Measurements from ENCODE around the gene FAM216B. TPM values are rescaled to one million over a fixed set of nuclear protein-coding genes. Genes with fewer than 3 reads are reported as not detected.
"Not testable (repeated sequence)": the region's sequence is repeated elsewhere in the genome, so short reads cannot be mapped to it uniquely, and the experiment has no call there.

FAM216B gene
- total RNA-seq, 6 experiments from 2014 or later = not detected

GRCh38 chr13:42812316-42812715 is 30.9 kb downstream of the FAM216B start:
- H3K4me3 Mint-ChIP-seq = no peak overlapping the region
- H3K4me1 Mint-ChIP-seq (ENCODE audit: low read depth) = peaks cover 38% of the 10 kb centered on the region
- no peaks in the 10 kb centered on the region for H3K9me3 Mint-ChIP-seq
- 0 out of 2 replicates have a peak, but pooled peaks cover 4% of the 10 kb centered on the region for H3K36me3 Mint-ChIP-seq (ENCODE audit: low read depth)
- peaks cover 1% of the 10 kb centered on the region for H3K27me3 Mint-ChIP-seq (ENCODE audit: insufficient read depth)
- peak; percentile 67 for DNase-seq
- peak; percentile 40; the same call in 1 of the 2 replicates for TF ChIP-seq CTCF (IDR thresholded peaks at IDR 0.05)
- H3K27ac Mint-ChIP-seq = no peak overlapping the region

- H3K4me1 Mint-ChIP-seq (ENCODE audit: low read depth) = peaks cover 44% of the 10 kb centered on the region
- H3K36me3 Mint-ChIP-seq (ENCODE audit: low read depth) = peaks cover 23% of the 10 kb centered on the region
- H3K27ac Mint-ChIP-seq = peak overlapping the region; percentile 2; the same call in 1 of the 2 replicates
- TF ChIP-seq CTCF (IDR thresholded peaks at IDR 0.05) = no peak
- H3K4me3 Mint-ChIP-seq = no peak overlapping the region
- H3K9me3 Mint-ChIP-seq = peaks cover 15% of the 10 kb centered on the region
- peaks cover 5% of the 10 kb centered on the region for H3K27me3 Mint-ChIP-seq (ENCODE audit: insufficient read depth)
- peak; percentile 80 for DNase-seq
Measured at GRCh38 chr13:42814868-42815267, 33.5 kb downstream of the FAM216B start.

- Mint-ChIP-seq H3K9me3 (peaks cover 15% of the 10 kb centered on the region), H3K36me3 (ENCODE audit: low read depth) (peaks cover 23% of the 10 kb centered on the region), H3K27ac (no peak overlapping the region), H3K4me3 (no peak overlapping the region), H3K27me3 (ENCODE audit: insufficient read depth) (peaks cover 5% of the 10 kb centered on the region), H3K4me1 (ENCODE audit: low read depth) (peaks cover 52% of the 10 kb centered on the region)
- DNase-seq = no peak
- TF ChIP-seq CTCF (IDR thresholded peaks at IDR 0.05) = no peak
Measured at GRCh38 chr13:42815681-42816080, 34.3 kb downstream of the FAM216B start.

GRCh38 chr13:42816538-42816937 is 35.2 kb downstream of the FAM216B start:
- peaks cover 5% of the 10 kb centered on the region for H3K27me3 Mint-ChIP-seq (ENCODE audit: insufficient read depth)
- no peak overlapping the region for H3K27ac Mint-ChIP-seq
- no peak overlapping the region for H3K4me3 Mint-ChIP-seq
- DNase-seq = no peak
- peak; percentile 72 for TF ChIP-seq CTCF (IDR thresholded peaks at IDR 0.05)
- H3K4me1 Mint-ChIP-seq (ENCODE audit: low read depth) = peaks cover 61% of the 10 kb centered on the region
- peaks cover 23% of the 10 kb centered on the region for H3K36me3 Mint-ChIP-seq (ENCODE audit: low read depth)
- peaks cover 15% of the 10 kb centered on the region for H3K9me3 Mint-ChIP-seq

- Mint-ChIP-seq H3K4me1 (ENCODE audit: low read depth) (peaks cover 40% of the 10 kb centered on the region), H3K9me3 (peaks cover 15% of the 10 kb centered on the region), H3K36me3 (ENCODE audit: low read depth) (peaks cover 23% of the 10 kb centered on the region)
- not testable (repeated sequence) for H3K27ac Mint-ChIP-seq; DNase-seq; H3K27me3 Mint-ChIP-seq (ENCODE audit: insufficient read depth); H3K4me3 Mint-ChIP-seq
Measured at GRCh38 chr13:42819687-42820086, 38.3 kb downstream of the FAM216B start.

GRCh38 chr13:42820451-42820850 is 39.1 kb downstream of the FAM216B start:
- Mint-ChIP-seq H3K9me3 (peaks cover 15% of the 10 kb centered on the region), H3K4me1 (ENCODE audit: low read depth) (peaks cover 33% of the 10 kb centered on the region), H3K36me3 (ENCODE audit: low read depth) (peaks cover 23% of the 10 kb centered on the region), H3K4me3 (no peak overlapping the region), H3K27me3 (ENCODE audit: insufficient read depth) (peaks cover 10% of the 10 kb centered on the region), H3K27ac (peak overlapping the region; percentile 40; the same call in 1 of the 2 replicates)
- TF ChIP-seq CTCF (IDR thresholded peaks at IDR 0.05) = no peak
- DNase-seq = no peak

All from HFFc6 (cell line).